ENCODE data around the gene THAP7. TPM values are rescaled to one million over a fixed set of nuclear protein-coding genes. Genes with fewer than 3 reads are reported as not detected.

Gene THAP7
- total RNA-seq, 4 donors from 2014 or later: 33.2 to 42.4 (median 39.1) TPM

GRCh38 chr22:20980523-20980922 is 21.4 kb downstream of the THAP7 start:
- H3K36me3 ChIP-seq: peaks cover 0 to 16% (median 9%) of the 10 kb centered on the region in 4 donors
- intact Hi-C loops (cut with DNase I): no loop called here

GRCh38 chr22:20979940-20980453 is 21.9 kb downstream of the THAP7 start:
- TF ChIP-seq POLR2A (IDR thresholded peaks at IDR 0.05; ENCODE audit: low read depth): no peak
- TF ChIP-seq POLR2AphosphoS5 (IDR thresholded peaks at IDR 0.05): no peak
- TF ChIP-seq EP300 (IDR thresholded peaks at IDR 0.05): no peak
- no peak for TF ChIP-seq CTCF (IDR thresholded peaks at IDR 0.05)
- DNase-seq (ENCODE audit: extremely low spot score): no peak
- Histone ChIP-seq H3K9me3 (peaks cover 0 to 8% (median 4%) of the 10 kb centered on the region in 4 donors), H3K36me3 (peaks cover 0 to 13% (median 6%) of the 10 kb centered on the region in 4 donors), H3K27ac (replicated peaks in 1 of 4) (peak overlapping the region in 3 of 4 donors; percentile 20 to 94 (median 52)), H3K4me1 (peaks cover 34 to 45% (median 43%) of the 10 kb centered on the region in 4 donors), H3K4me3 (peak overlapping the region; percentile 36 to 51 (median 40)), H3K27me3 (no peaks in the 10 kb centered on the region)
- intact Hi-C loops (cut with DNase I): no loop called here
- 93% methylated on average over 3 of the region's 13 CpGs for WGBS

More at GRCh38 chr22:20980523-20980922, 21.4 kb downstream of the THAP7 start:
- WGBS: 84% methylated on average over 4 of the region's 4 CpGs
- DNase-seq (ENCODE audit: extremely low spot score): no peak
- Histone ChIP-seq H3K27me3 (no peaks in the 10 kb centered on the region), H3K9me3 (peaks cover 0 to 8% (median 4%) of the 10 kb centered on the region in 4 donors), H3K4me3 (no peak overlapping the region), H3K4me1 (peaks cover 34 to 45% (median 43%) of the 10 kb centered on the region in 4 donors), H3K27ac (replicated peaks in 1 of 4) (peak overlapping the region in 2 of 4 donors; percentile 94)
- TF ChIP-seq POLR2AphosphoS5 (IDR thresholded peaks at IDR 0.05) (no peak), EP300 (IDR thresholded peaks at IDR 0.05) (no peak)

- Histone ChIP-seq H3K4me3 (peak overlapping the region; percentile 36 to 51 (median 40)), H3K36me3 (peaks cover 0 to 9% (median 6%) of the 10 kb centered on the region in 4 donors), H3K27me3 (no peaks in the 10 kb centered on the region), H3K9me3 (peaks cover 0 to 8% (median 4%) of the 10 kb centered on the region in 4 donors), H3K27ac (replicated peaks in 1 of 4) (peak overlapping the region in 3 of 4 donors; percentile 20 to 94 (median 52)), H3K4me1 (peaks cover 34 to 45% (median 43%) of the 10 kb centered on the region in 4 donors)
- WGBS: 29% methylated on average over 13 of the region's 39 CpGs
- no peak for DNase-seq (ENCODE audit: extremely low spot score)
- TF ChIP-seq EP300 (IDR thresholded peaks at IDR 0.05) (no peak), POLR2AphosphoS5 (IDR thresholded peaks at IDR 0.05) (peak; percentile 55 to 61), POLR2A (IDR thresholded peaks at IDR 0.05; ENCODE audit: low read depth) (no peak), CTCF (IDR thresholded peaks at IDR 0.05) (no peak)
- intact Hi-C loops (cut with DNase I): no loop called here
Observed at GRCh38 chr22:20979243-20979809, 22.6 kb downstream of the THAP7 start.

- H3K36me3 ChIP-seq: no peaks in the 10 kb centered on the region
- no peak overlapping the region for H3K4me3 ChIP-seq
- TF ChIP-seq EP300 (IDR thresholded peaks at IDR 0.05) (no peak), POLR2A (IDR thresholded peaks at IDR 0.05; ENCODE audit: low read depth) (no peak), CTCF (IDR thresholded peaks at IDR 0.05) (no peak), POLR2AphosphoS5 (IDR thresholded peaks at IDR 0.05) (no peak)
- H3K27ac ChIP-seq (replicated peaks in 1 of 4): no peak overlapping the region
- intact Hi-C loops (cut with DNase I): no loop called here
- H3K9me3 ChIP-seq: peaks cover 0 to 8% (median 4%) of the 10 kb centered on the region in 4 donors
- 89% methylated on average over 2 of the region's 2 CpGs for WGBS
- H3K27me3 ChIP-seq: no peaks in the 10 kb centered on the region
- DNase-seq (ENCODE audit: extremely low spot score): no peak
- H3K4me1 ChIP-seq: peaks cover 32 to 37% (median 36%) of the 10 kb centered on the region in 4 donors
Observed at GRCh38 chr22:20978419-20978818, 23.5 kb downstream of the THAP7 start.

- peaks cover 25 to 30% (median 28%) of the 10 kb centered on the region in 4 donors for H3K4me1 ChIP-seq
- H3K27me3 ChIP-seq: no peaks in the 10 kb centered on the region
- 93% methylated on average over 12 of the region's 17 CpGs for WGBS
- H3K27ac ChIP-seq (replicated peaks in 1 of 4): no peak overlapping the region
- peaks cover 0 to 8% (median 4%) of the 10 kb centered on the region in 4 donors for H3K9me3 ChIP-seq
- H3K4me3 ChIP-seq: no peak overlapping the region
- H3K36me3 ChIP-seq: no peaks in the 10 kb centered on the region
- no peak for DNase-seq (ENCODE audit: extremely low spot score)
- TF ChIP-seq EP300 (IDR thresholded peaks at IDR 0.05) (no peak), POLR2A (IDR thresholded peaks at IDR 0.05; ENCODE audit: low read depth) (no peak), POLR2AphosphoS5 (IDR thresholded peaks at IDR 0.05) (no peak), CTCF (IDR thresholded peaks at IDR 0.05) (no peak)
- intact Hi-C loops (cut with DNase I): no loop called here
Observed at GRCh38 chr22:20977516-20978170, 24.3 kb downstream of the THAP7 start.

Measured in esophagus muscularis mucosa (tissue), 4 donors.